HEK293T (cell line): ENCODE results near the gene ZFP14.
"Not testable (repeated sequence)": the region's sequence is repeated elsewhere in the genome, so short reads cannot be mapped to it uniquely, and the experiment has no call there.

Experiments used
- CTCF ChIA-PET: fragments of 350-600 bp; formaldehyde crosslinking; extraction: SDS; loops from one replicate; lab custom pipeline; 2021; ENCODE audit warnings: antibody characterized with exemption, inconsistent platforms; lab: Yijun Ruan, JAX
- POLR2A ChIA-PET: fragments of 350-600 bp; formaldehyde crosslinking; extraction: SDS; loops from one replicate; lab custom pipeline; 2020; ENCODE audit warnings: antibody characterized with exemption, inconsistent platforms; lab: Yijun Ruan, JAX
- DNase-seq: peaks from one replicate; pipeline ENCODE4 v3.0.0; 2012; ENCODE audit warnings: mixed read lengths; ENCODE audit errors: extremely low spot score
- ARNT ChIP-seq: fragments of 450-650 bp; IDR thresholded peaks from 2 replicates; pipeline ENCODE4 v1.6.1; 2017; ENCODE audit warnings: mild to moderate bottlenecking
- BHLHE40 ChIP-seq: fragments of 450-650 bp; IDR thresholded peaks from 2 replicates; pipeline ENCODE4 v1.6.1; 2016; ENCODE audit warnings: mild to moderate bottlenecking, moderate library complexity, borderline replicate concordance
- CTBP1 ChIP-seq: fragments of 450-650 bp; IDR thresholded peaks from 2 replicates; pipeline ENCODE4 v1.6.1; 2016; ENCODE audit warnings: borderline replicate concordance
- ELF4 ChIP-seq: fragments of 450-650 bp; IDR thresholded peaks from 2 replicates; pipeline ENCODE4 v1.6.1; 2017; ENCODE audit warnings: antibody characterized with exemption
- FOXA1 ChIP-seq: fragments of 450-650 bp; IDR thresholded peaks from 2 replicates; pipeline ENCODE4 v1.6.1; 2016; ENCODE audit warnings: mild to moderate bottlenecking
- FOXK2 ChIP-seq: fragments of 450-650 bp; IDR thresholded peaks from 2 replicates; pipeline ENCODE4 v1.6.1; 2016; ENCODE audit warnings: mild to moderate bottlenecking
- FOXM1 ChIP-seq: fragments of 450-650 bp; IDR thresholded peaks from 2 replicates; pipeline ENCODE4 v1.6.1; 2017; ENCODE audit warnings: mild to moderate bottlenecking, borderline replicate concordance
- HDGF ChIP-seq: fragments of 450-650 bp; IDR thresholded peaks from 2 replicates; pipeline ENCODE4 v1.6.1; 2017; ENCODE audit warnings: antibody characterized with exemption, borderline replicate concordance
- L3MBTL2 ChIP-seq: fragments of 450-650 bp; conservative IDR thresholded peaks from 2 replicates; pipeline ENCODE4 v1.6.1; 2016; ENCODE audit warnings: mild to moderate bottlenecking
- LEF1 ChIP-seq: fragments of 450-650 bp; IDR thresholded peaks from 2 replicates; pipeline ENCODE4 v1.6.1; 2017; ENCODE audit warnings: mild to moderate bottlenecking, borderline replicate concordance
- NFRKB ChIP-seq: fragments of 450-650 bp; IDR thresholded peaks from 2 replicates; pipeline ENCODE4 v1.6.1; 2016; ENCODE audit warnings: mild to moderate bottlenecking, moderate library complexity
- PKNOX1 ChIP-seq: fragments of 450-650 bp; IDR thresholded peaks from 2 replicates; pipeline ENCODE4 v1.6.1; 2016
- SP1 ChIP-seq: fragments of 450-650 bp; IDR thresholded peaks from 2 replicates; pipeline ENCODE4 v1.6.1; 2017
- SUZ12 ChIP-seq: fragments of 450-650 bp; IDR thresholded peaks from 2 replicates; pipeline ENCODE4 v1.6.1; 2016; ENCODE audit warnings: mild to moderate bottlenecking
- TARDBP ChIP-seq: fragments of 450-650 bp; IDR thresholded peaks from 2 replicates; pipeline ENCODE4 v1.6.1; 2016
- ZNF384 ChIP-seq: fragments of 450-650 bp; IDR thresholded peaks from 2 replicates; pipeline ENCODE4 v1.6.1; 2016

The ZFP14 gene

GRCh38 chr19:36340786-36341372 is 38.1 kb downstream of the ZFP14 start:
- POLR2A ChIA-PET = no interaction called here
- no peak for DNase-seq
- no peak for TF ChIP-seq SP1
- no peak for TF ChIP-seq ARNT
- TF ChIP-seq HDGF = no peak
- no peak for TF ChIP-seq CTBP1
- no peak for TF ChIP-seq ZNF384
- no peak for TF ChIP-seq TARDBP
- no peak for TF ChIP-seq FOXM1
- no peak for TF ChIP-seq L3MBTL2
- no peak for TF ChIP-seq BHLHE40
- no peak for TF ChIP-seq FOXA1
- TF ChIP-seq FOXK2 = no peak
- CTCF ChIA-PET = no interaction called here

- ChIA-PET POLR2A (no interaction called here), CTCF (no interaction called here)
- peak; percentile 52 for DNase-seq
- TF ChIP-seq CTBP1 (no peak), PKNOX1 (peak; percentile 61), SP1 (no peak), SUZ12 (no peak), HDGF (no peak), BHLHE40 (no peak), TARDBP (no peak), FOXA1 (no peak), FOXK2 (no peak), LEF1 (no peak), ARNT (no peak), L3MBTL2 (peak; percentile 52; the same call in 1 of the 2 replicates)
These were observed 47.4 kb downstream of the ZFP14 start for GRCh38 chr19:36331353-36332228.

GRCh38 chr19:36330216-36330615 is 48.8 kb downstream of the ZFP14 start:
- TF ChIP-seq HDGF (no peak), LEF1 (no peak), ELF4 (no peak), BHLHE40 (no peak), NFRKB (no peak), ZNF384 (no peak), FOXA1 (no peak), SP1 (no peak), TARDBP (no peak), ARNT (no peak), L3MBTL2 (no peak), SUZ12 (no peak), PKNOX1 (no peak), CTBP1 (no peak)
- ChIA-PET POLR2A (no interaction called here), CTCF (no interaction called here)
- no peak for DNase-seq

GRCh38 chr19:36329534-36329933 is 49.5 kb downstream of the ZFP14 start:
- CTCF ChIA-PET, POLR2A ChIA-PET, DNase-seq: not testable (repeated sequence)

- POLR2A ChIA-PET, CTCF ChIA-PET, DNase-seq: not testable (repeated sequence)
These were observed 52.4 kb downstream of the ZFP14 start for GRCh38 chr19:36326649-36327048.

GRCh38 chr19:36315164-36315563 is 63.8 kb downstream of the ZFP14 start:
- CTCF ChIA-PET, DNase-seq, POLR2A ChIA-PET: not testable (repeated sequence)

DNA sequence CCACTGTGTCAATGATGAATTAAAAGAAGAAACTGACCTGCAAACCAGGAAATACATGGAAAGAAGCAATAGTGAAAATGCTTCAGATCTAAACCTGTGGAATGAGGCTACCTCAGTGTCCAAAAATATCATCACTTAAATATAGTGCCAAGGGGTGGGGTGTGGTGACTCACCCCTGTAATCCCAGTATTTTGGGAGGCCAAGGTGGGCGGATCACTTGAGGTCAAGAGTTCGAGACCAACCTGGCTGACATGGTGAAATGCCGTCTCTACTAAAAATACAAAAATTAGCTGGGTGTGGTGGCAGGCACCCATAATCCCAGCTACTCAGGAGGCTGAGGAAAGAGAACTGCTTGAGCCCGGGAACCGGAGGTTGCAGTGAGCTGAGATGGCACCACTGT is 64.9 kb downstream of the ZFP14 start:
- POLR2A ChIA-PET, DNase-seq, CTCF ChIA-PET: not testable (repeated sequence)

DNA sequence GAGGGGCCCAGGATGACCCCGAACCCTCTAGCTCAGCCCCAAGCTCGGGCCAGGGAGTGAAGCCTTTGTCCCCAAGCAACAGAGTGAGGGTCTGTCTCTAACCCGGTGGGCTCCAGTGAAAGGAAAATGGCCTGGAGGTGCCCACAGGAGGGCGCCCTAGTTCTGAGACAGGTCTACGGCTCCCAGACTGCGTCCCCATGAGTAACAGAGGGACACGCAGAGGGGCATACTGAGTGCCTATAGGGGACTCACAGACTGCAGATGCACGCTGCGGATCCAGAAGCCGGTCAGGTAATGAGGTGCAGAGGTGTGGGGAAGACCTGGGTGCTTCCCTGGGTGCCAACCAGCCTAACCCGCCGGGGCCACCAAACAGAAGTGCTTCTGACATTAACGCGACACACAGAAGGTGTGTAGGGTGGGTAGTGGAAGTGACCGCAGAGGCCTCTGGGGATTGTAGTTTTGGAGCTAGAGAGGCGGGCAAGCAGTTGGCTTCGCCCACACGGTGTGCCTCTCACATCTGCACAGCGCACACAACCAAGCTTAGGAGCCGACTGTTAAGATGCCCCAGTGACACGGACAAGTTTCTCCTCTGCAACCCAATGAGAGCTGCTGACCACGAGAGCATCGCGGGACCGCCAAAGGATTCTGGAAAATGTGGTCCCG is 67.8 kb downstream of the ZFP14 start:
- CTCF ChIA-PET, POLR2A ChIA-PET, DNase-seq: not testable (repeated sequence)

- CTCF ChIA-PET, POLR2A ChIA-PET, DNase-seq: not testable (repeated sequence)
These were observed 68.5 kb downstream of the ZFP14 start for GRCh38 chr19:36310416-36310990.

DNA sequence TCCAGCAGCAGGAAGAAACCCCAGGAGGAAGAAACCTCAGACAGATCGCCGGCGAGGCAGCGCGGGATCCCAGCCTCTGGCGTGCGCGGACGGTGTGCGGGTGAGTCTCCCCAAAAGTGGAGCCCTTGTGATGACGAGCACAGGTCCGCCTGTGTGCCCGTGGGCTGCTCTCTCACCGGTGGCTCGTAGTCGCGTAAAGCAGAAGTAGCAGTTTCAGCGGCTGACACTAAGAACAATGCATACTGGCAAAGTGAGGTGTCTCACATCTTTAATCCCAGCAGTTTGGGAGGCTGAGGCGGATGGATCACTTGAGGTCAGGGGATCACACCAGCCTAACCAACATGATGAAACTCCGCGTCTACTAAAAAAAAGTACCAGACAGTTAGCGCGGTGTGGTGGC is 69.2 kb downstream of the ZFP14 start:
- POLR2A ChIA-PET, DNase-seq, CTCF ChIA-PET: not testable (repeated sequence)

DNA sequence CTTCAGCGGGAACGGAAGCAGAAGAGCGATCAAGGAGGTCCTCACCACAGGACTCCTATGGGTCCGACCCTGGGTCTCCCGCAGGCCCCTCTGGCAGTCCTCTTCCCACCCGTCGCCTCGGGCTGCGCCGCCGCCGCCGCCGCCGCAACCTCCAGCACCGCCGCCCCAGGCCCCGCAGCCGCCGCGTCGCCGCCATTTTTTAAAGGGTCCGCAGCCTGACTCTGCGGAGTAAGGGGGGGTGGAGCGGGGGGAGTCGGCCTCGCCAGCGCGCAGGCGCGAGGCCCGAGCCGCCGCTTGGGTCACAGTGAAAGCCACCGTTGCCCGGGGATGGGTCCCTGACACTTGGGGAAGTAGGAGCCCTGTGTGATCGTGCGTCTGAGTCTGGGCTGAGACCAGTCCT is 69.7 kb downstream of the ZFP14 start:
- CTCF ChIA-PET, POLR2A ChIA-PET, DNase-seq: not testable (repeated sequence)

DNA sequence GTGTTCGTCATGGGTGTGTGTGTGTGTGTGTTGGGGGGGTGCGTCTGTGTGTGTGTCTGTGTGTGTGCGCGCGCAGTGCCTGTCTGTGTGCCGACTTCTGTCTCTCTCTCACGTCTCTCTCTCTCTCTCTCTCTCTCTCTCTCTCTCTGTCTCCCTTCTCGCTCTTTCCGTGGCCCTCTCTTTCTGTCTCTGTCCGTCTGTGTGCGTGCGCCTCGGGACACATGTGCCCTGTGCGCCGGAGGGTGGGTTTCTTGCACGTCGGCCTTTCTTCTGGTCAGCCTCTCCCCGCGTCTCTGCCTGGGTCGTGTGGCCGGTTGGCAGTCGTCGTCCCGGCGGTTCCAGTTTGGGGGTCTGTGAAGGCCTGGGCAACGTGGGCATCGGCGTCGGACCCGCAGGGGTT is 86.7 kb downstream of the ZFP14 start:
- CTCF ChIA-PET, POLR2A ChIA-PET, DNase-seq: not testable (repeated sequence)
